Pancreas (tissue), 10 donors: Measurements from ENCODE around the gene CDH13. TPM values are rescaled to one million over a fixed set of nuclear protein-coding genes. Genes with fewer than 3 reads are reported as not detected.

ENCODE experiments used
- ATAC-seq, 4 donors: fragments of 200-7000 bp; cut with Tn5 transposase; one replicate each; pipeline versions ENCODE4 v1.8.0 to v1.9.1; 2020; ENCODE audit warnings: mild to moderate bottlenecking in 4 of 4, moderate library complexity in 4 of 4
- DNase-seq, 6 donors: peaks; one replicate each; pipeline ENCODE4 v3.0.0-alpha.2; 2020
- FAIRE-seq: peaks from 2 replicates; lab custom pipeline; 2012; peaks lifted over from hg19 to GRCh38; lab: Jason Lieb, UNC
- H3K27ac ChIP-seq, 4 donors: fragments of 200-600 bp; sonication (generic); 1 replicate in 3 of 4; 2 replicates in 1 of 4; pipeline versions ENCODE4 v1.5.0 to v1.8.0; 2020
- H3K27me3 ChIP-seq, 4 donors: fragments of 200-600 bp; one replicate each; pipeline ENCODE4 v1.8.0; 2021
- H3K36me3 ChIP-seq, 3 donors: fragments of 200-600 bp; sonication (generic) in 1 of 3; one replicate each; pipeline versions ENCODE4 v1.5.0 to v1.8.0; 2020 to 2021
- H3K4me1 ChIP-seq, 3 donors: fragments of 200-600 bp; one replicate each; pipeline ENCODE4 v1.8.0; 2021
- H3K4me3 ChIP-seq, 4 donors: fragments of 200-600 bp; sonication (generic) in 2 of 4; one replicate each; pipeline versions ENCODE4 v1.5.0 to v1.8.0; 2020 to 2021
- H3K9me3 ChIP-seq, 4 donors: fragments of 200-600 bp; one replicate each; pipeline ENCODE4 v1.8.0; 2021
- whole genome bisulfite sequencing, 2 donors: extraction: QIAGEN DNeasy Blood & Tissue Kit; methylation state at CpG; one replicate each; pipeline ENCODE4 v1.1.7; 2013; 5-methylcytosine and 5-hydroxymethylcytosine counted together
- intact Hi-C, 3 donors: fragments of 100-400 bp; cut with DNase I; formaldehyde crosslinking; loops; one replicate each; pipeline versions ENCODE4 v1.11.1 to v1.14.2; 2022
- polyA plus RNA-seq, 2 donors: library from polyadenylated mRNA; stranded (reverse); fragments of 200-250 nt; gene quantifications; one replicate each; pipeline ENCODE4 v1.2.3, GENCODE V29; 2013
- total RNA-seq, 6 donors: library from RNA; stranded (reverse); fragmentation: NEBNext Ultra II Directional in 4 of 6; extraction: Animal tissue kit (Norgen Biotek cat#: 25700) in 4 of 6; gene quantifications; one replicate each; pipeline versions ENCODE4 v1.2.1 to v1.2.4, GENCODE V29; 2021 to 2023
- TF ChIP-seq, protein P1 (sequence below), 4 donors: fragments of 200-600 bp; sonication (generic) in 3 of 4; IDR thresholded peaks; one replicate each; pipeline versions ENCODE4 v1.5.0 to v1.8.0; 2021; ENCODE audit warnings: antibody characterized with exemption in 4 of 4
- donor health status: healthy with polysubstance abuse.
- donor health status: DM: no; HTN: no; CAD: no; lungs with moderate emphysema.
- donor health status: DM: no; HTN: no; CAD: no.
- donor health status: control.
- donor health status: control.
- donor health status: Bipolar disorder and iron deficiency.
- donor health status: DM: yes; HTN: yes; CAD: no.
- donor health status: DM: no; HTN: no; CAD: no.
- donor health status: DM: no; HTN: no; CAD: no.
- donor health status: DM: yes; HTN: yes; CAD: no.

The CDH13 gene
- total and polyA plus RNA-seq, 8 donors: 0.12 to 1.0 (median 0.37) TPM

DNA sequence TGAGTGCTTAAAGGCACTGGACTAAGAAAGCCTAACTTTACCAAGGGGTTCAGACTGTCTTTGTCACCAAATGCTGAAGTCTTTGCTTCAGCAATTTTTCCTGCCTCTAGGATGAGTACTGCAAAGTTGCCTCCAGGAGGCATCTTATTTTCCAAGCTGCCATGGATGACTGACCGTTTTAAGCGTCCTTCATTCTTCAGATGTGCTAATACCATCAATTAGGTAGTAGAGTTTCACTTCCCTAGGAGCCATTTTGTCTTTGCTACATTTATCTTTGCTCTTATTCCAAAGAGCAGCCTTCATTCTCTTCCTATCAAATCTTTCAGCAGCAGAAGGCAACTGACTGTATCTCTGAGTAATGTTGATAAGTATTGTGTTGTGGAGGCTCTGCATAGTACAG, 440.1 kb downstream of the CDH13 start:
- intact Hi-C loops: no loop called here
- WGBS, 2 donors: 48 to 66% methylated on average over 2 of the region's 2 CpGs
- TF ChIP-seq, protein P1, sequence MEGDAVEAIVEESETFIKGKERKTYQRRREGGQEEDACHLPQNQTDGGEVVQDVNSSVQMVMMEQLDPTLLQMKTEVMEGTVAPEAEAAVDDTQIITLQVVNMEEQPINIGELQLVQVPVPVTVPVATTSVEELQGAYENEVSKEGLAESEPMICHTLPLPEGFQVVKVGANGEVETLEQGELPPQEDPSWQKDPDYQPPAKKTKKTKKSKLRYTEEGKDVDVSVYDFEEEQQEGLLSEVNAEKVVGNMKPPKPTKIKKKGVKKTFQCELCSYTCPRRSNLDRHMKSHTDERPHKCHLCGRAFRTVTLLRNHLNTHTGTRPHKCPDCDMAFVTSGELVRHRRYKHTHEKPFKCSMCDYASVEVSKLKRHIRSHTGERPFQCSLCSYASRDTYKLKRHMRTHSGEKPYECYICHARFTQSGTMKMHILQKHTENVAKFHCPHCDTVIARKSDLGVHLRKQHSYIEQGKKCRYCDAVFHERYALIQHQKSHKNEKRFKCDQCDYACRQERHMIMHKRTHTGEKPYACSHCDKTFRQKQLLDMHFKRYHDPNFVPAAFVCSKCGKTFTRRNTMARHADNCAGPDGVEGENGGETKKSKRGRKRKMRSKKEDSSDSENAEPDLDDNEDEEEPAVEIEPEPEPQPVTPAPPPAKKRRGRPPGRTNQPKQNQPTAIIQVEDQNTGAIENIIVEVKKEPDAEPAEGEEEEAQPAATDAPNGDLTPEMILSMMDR (IDR thresholded peaks at IDR 0.05): no peak
- no peak for DNase-seq
- H3K4me1 ChIP-seq: no peaks in the 10 kb centered on the region
- H3K27ac ChIP-seq: no peak overlapping the region
- no peak for FAIRE-seq
- H3K36me3 ChIP-seq: no peaks in the 10 kb centered on the region
- ATAC-seq: no peak
- no peaks in the 10 kb centered on the region for H3K9me3 ChIP-seq
- peaks cover 0 to 3% (median 0%) of the 10 kb centered on the region in 4 donors for H3K27me3 ChIP-seq
- no peak overlapping the region for H3K4me3 ChIP-seq

DNA sequence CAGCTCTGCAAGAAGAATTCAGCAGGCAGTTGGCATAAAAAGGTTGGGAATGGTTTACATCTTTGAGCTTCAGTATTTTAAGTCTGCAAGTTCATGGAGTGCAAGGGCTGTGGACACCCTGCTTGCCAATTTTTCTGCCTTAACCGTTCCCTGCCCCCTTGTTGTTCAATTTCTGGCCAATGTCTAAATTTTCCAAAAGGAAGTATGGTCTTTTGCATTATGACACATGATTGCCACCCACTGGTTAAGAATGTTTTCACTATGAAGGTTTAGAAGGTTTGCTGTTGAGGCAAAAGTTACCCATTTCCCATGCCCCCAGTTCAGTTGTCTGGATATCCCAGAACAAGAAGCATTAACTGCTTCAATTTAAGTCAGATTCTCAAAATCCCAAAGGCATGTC, 441.9 kb downstream of the CDH13 start:
- no peak for ATAC-seq
- Histone ChIP-seq H3K4me3 (no peak overlapping the region), H3K36me3 (no peaks in the 10 kb centered on the region), H3K4me1 (no peaks in the 10 kb centered on the region), H3K9me3 (no peaks in the 10 kb centered on the region), H3K27ac (no peak overlapping the region), H3K27me3 (peaks cover 0 to 3% (median under 1%) of the 10 kb centered on the region in 4 donors)
- intact Hi-C loops: no loop called here
- DNase-seq: no peak
- TF ChIP-seq, protein P1 (IDR thresholded peaks at IDR 0.05): no peak
- no peak for FAIRE-seq
- 14 to 23% methylated on average over 1 of the region's 1 CpG for WGBS, 2 donors

- TF ChIP-seq, protein P1 (IDR thresholded peaks at IDR 0.05): no peak
- DNase-seq (no peak), ATAC-seq (no peak), FAIRE-seq (no peak)
- Histone ChIP-seq H3K27ac (no peak overlapping the region), H3K4me1 (no peaks in the 10 kb centered on the region), H3K27me3 (peaks cover 0 to 14% (median 1%) of the 10 kb centered on the region in 4 donors), H3K9me3 (no peaks in the 10 kb centered on the region), H3K4me3 (no peak overlapping the region), H3K36me3 (no peaks in the 10 kb centered on the region)
- intact Hi-C loops: no loop called here
- 47 to 66% methylated on average over 5 of the region's 5 CpGs for WGBS, 2 donors
These were observed 443.8 kb downstream of the CDH13 start for GRCh38 chr16:83070416-83071209.

- DNase-seq (no peak), FAIRE-seq (no peak), ATAC-seq (no peak)
- TF ChIP-seq, protein P1 (IDR thresholded peaks at IDR 0.05): no peak
- Histone ChIP-seq H3K4me3 (no peak overlapping the region), H3K27me3 (peaks cover 0 to 23% (median 1%) of the 10 kb centered on the region in 4 donors), H3K9me3 (no peaks in the 10 kb centered on the region), H3K36me3 (no peaks in the 10 kb centered on the region), H3K4me1 (no peaks in the 10 kb centered on the region), H3K27ac (no peak overlapping the region)
- intact Hi-C loops: no loop called here
- 25 to 36% methylated on average over 2 of the region's 2 CpGs for WGBS, 2 donors
These were observed 449.2 kb downstream of the CDH13 start for GRCh38 chr16:83075956-83076355.

DNA sequence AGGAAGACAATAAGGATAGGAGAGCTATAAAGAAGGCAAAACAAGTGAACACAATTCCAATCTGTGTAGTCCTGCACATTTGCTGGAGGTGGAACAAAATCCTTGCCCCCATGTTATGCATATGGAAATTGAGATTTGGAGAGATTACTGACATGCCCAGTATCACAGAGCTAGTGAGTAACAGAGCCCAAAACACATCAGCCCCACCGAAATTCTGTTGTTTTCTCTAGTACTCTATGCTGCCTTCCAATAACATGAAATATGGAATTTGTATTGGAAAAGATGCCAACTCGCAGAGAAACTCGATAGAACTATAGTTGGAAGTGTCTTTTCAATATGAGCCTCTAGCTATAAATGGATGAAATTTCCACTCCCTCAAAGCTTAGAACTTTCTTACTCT, 456.6 kb downstream of the CDH13 start:
- H3K27me3 ChIP-seq: peaks cover 0 to 2% (median 0%) of the 10 kb centered on the region in 4 donors
- 45 to 59% methylated on average over 3 of the region's 3 CpGs for WGBS, 2 donors
- FAIRE-seq (no peak), ATAC-seq (no peak), DNase-seq (no peak)
- H3K36me3 ChIP-seq: no peaks in the 10 kb centered on the region
- no peak overlapping the region for H3K27ac ChIP-seq
- H3K9me3 ChIP-seq: no peaks in the 10 kb centered on the region
- H3K4me3 ChIP-seq: no peak overlapping the region
- TF ChIP-seq, protein P1 (IDR thresholded peaks at IDR 0.05): no peak
- no peaks in the 10 kb centered on the region for H3K4me1 ChIP-seq
- intact Hi-C loops: no loop called here
